Measurements from ENCODE around the gene RFTN2. TPM values are rescaled to one million over a fixed set of nuclear protein-coding genes. Genes with fewer than 3 reads are reported as not detected.
"Not testable (repeated sequence)": the region's sequence is repeated elsewhere in the genome, so short reads cannot be mapped to it uniquely, and the experiment has no call there.

RFTN2 gene
- polyA plus RNA-seq, 1 of the 3 experiments (the other 2 are of a cell fraction) = 0.05 TPM

DNA sequence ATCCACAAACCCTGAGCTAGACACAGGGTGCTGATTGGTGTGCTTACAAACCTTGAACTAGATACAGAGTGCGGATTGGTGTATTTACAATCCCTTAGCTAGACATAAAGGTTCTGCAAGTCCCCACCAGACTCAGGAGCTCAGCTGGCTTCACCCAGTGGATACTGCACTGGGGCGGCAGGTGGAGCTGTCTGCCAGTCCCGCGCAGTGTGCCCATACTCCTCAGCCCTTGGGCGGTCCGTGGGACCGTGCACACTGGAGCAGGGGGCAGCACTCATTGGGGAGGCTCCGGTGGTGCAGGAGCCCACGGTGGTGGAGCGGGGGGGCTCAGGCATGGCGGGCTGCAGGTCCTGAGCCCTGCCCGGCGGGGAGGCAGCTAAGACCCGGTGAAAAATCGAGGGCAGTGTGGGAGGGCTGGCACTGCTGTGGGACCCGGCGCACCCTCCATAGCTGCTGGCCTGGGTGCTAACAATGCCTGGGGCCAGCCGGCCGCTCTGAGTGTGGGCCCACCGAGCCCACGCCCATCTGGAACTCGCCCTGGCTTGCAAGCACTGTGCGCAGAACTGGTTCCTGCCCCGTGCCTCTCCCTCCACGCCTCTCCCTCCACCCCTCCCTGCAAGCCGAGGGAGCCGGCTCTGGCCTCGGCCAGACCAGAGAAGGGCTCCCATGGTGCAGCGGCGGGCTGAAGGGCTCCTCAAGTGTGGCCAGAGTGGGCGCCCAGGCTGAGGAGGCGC lies 83.9 kb downstream of the RFTN2 start:
- WGBS (ENCODE audit: low lambda C conversion rate) = 78% methylated on average over 19 of the region's 32 CpGs

DNA sequence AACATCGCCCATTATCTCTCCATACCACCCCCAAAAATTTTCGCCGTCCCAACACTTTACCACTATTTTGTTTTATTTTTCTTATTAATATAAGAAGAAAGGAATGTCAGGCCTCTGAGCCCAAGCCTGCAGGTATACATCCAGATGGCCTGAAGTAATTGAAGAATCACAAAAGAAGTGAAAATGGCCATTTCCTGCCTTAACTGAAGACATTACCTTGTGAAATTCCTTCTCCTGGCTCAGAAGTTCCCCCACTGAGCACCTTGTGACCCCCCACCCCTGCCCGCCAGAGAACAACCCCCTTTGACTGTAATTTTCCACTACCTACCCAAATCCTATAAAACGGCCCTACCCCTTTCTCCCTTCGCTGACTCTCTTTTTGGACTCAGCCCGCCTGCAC lies 88.1 kb downstream of the RFTN2 start:
- DNase-seq; H3F3A ChIP-seq (replicated peaks; ENCODE audit: insufficient read depth); H3K9me3 ChIP-seq; H3K9ac ChIP-seq; H3K4me3 ChIP-seq (ENCODE audit: low read depth in 2 of 2, low read length in 1 of 2); H3K4me1 ChIP-seq (ENCODE audit: control insufficient read depth in 1 of 2, insufficient read depth in 2 of 2, low read depth in 1 of 2, low read length in 1 of 2); POLR2A ChIA-PET; H3K9me2 ChIP-seq; H3K4me2 ChIP-seq; H2AFZ ChIP-seq (ENCODE audit: low read depth); H3K27me3 ChIP-seq (ENCODE audit: insufficient read depth); H3K36me3 ChIP-seq (replicated peaks in 1 of 2; ENCODE audit: control insufficient read depth in 1 of 2, insufficient read depth in 2 of 2, low read length in 1 of 2); H3K27ac ChIP-seq (ENCODE audit: low read depth in 2 of 2, low read length in 1 of 2); H3K79me2 ChIP-seq (ENCODE audit: insufficient read depth); H4K20me1 ChIP-seq (ENCODE audit: insufficient read depth): not testable (repeated sequence)
- CTCF ChIA-PET = interaction anchor here (0.7 kb wide), 1 partner anchor 616 kb away, joined by 3 read pairs; no protein-coding TSS in a partner anchor
- WGBS (ENCODE audit: low lambda C conversion rate) = 83% methylated on average over 7 of the region's 7 CpGs

More for the DNA sequence above, 83.9 kb downstream of the RFTN2 start:
- H3K4me2 ChIP-seq = no peak overlapping the region
- no peaks in the 10 kb centered on the region for H3K79me2 ChIP-seq (ENCODE audit: insufficient read depth)
- no peak overlapping the region for H2AFZ ChIP-seq (ENCODE audit: low read depth)
- TF ChIP-seq IRF3 (IDR thresholded peaks at IDR 0.05; ENCODE audit: low read depth, low read length) = no peak
- TF ChIP-seq FOSL2 (IDR thresholded peaks at IDR 0.05; ENCODE audit: borderline replicate concordance, low read depth) = no peak
- TF ChIP-seq FOXJ3 (CRISPR knock-in tag; IDR thresholded peaks at IDR 0.05) = no peak
- DNase-seq = no peak
- no peaks in the 10 kb centered on the region for H3K27me3 ChIP-seq (ENCODE audit: insufficient read depth)
- H3K9me3 ChIP-seq = no peaks in the 10 kb centered on the region
- ChIA-PET POLR2A (no interaction called here), CTCF (no interaction called here)
- H3K4me1 ChIP-seq (ENCODE audit: control insufficient read depth in 1 of 2, insufficient read depth in 2 of 2, low read depth in 1 of 2, low read length in 1 of 2) = no peaks in the 10 kb centered on the region
- no peak overlapping the region for H3K9ac ChIP-seq
- no peaks in the 10 kb centered on the region for H3K9me2 ChIP-seq
- no peaks in the 10 kb centered on the region for H3F3A ChIP-seq (replicated peaks; ENCODE audit: insufficient read depth)
- H3K36me3 ChIP-seq (replicated peaks in 1 of 2; ENCODE audit: control insufficient read depth in 1 of 2, insufficient read depth in 2 of 2, low read length in 1 of 2) = no peaks in the 10 kb centered on the region
- H3K4me3 ChIP-seq (ENCODE audit: low read depth in 2 of 2, low read length in 1 of 2) = no peak overlapping the region
- H4K20me1 ChIP-seq (ENCODE audit: insufficient read depth) = no peaks in the 10 kb centered on the region
- no peak overlapping the region for H3K27ac ChIP-seq (ENCODE audit: low read depth in 2 of 2, low read length in 1 of 2)

GRCh38 chr2:197580166-197580565 lies 95.2 kb downstream of the RFTN2 start:
- H3K9me2 ChIP-seq; H3F3A ChIP-seq (replicated peaks; ENCODE audit: insufficient read depth); H3K36me3 ChIP-seq (replicated peaks in 1 of 2; ENCODE audit: control insufficient read depth in 1 of 2, insufficient read depth in 2 of 2, low read length in 1 of 2); H3K4me2 ChIP-seq; POLR2A ChIA-PET; H3K9ac ChIP-seq; H3K27me3 ChIP-seq (ENCODE audit: insufficient read depth); DNase-seq; H2AFZ ChIP-seq (ENCODE audit: low read depth); H3K79me2 ChIP-seq (ENCODE audit: insufficient read depth); H3K27ac ChIP-seq (ENCODE audit: low read depth in 2 of 2, low read length in 1 of 2); CTCF ChIA-PET; H3K9me3 ChIP-seq; H3K4me1 ChIP-seq (ENCODE audit: control insufficient read depth in 1 of 2, insufficient read depth in 2 of 2, low read depth in 1 of 2, low read length in 1 of 2); H4K20me1 ChIP-seq (ENCODE audit: insufficient read depth); H3K4me3 ChIP-seq (ENCODE audit: low read depth in 2 of 2, low read length in 1 of 2): not testable (repeated sequence)
- WGBS (ENCODE audit: low lambda C conversion rate) = 64% methylated on average over 3 of the region's 3 CpGs

GRCh38 chr2:197578294-197578693 lies 97.1 kb downstream of the RFTN2 start:
- H3K79me2 ChIP-seq (ENCODE audit: insufficient read depth); H3F3A ChIP-seq (replicated peaks; ENCODE audit: insufficient read depth); H4K20me1 ChIP-seq (ENCODE audit: insufficient read depth); H2AFZ ChIP-seq (ENCODE audit: low read depth); H3K9me2 ChIP-seq; DNase-seq; H3K36me3 ChIP-seq (replicated peaks in 1 of 2; ENCODE audit: control insufficient read depth in 1 of 2, insufficient read depth in 2 of 2, low read length in 1 of 2); H3K27ac ChIP-seq (ENCODE audit: low read depth in 2 of 2, low read length in 1 of 2); H3K9me3 ChIP-seq; H3K4me2 ChIP-seq; POLR2A ChIA-PET; H3K4me1 ChIP-seq (ENCODE audit: control insufficient read depth in 1 of 2, insufficient read depth in 2 of 2, low read depth in 1 of 2, low read length in 1 of 2); H3K27me3 ChIP-seq (ENCODE audit: insufficient read depth); CTCF ChIA-PET; H3K4me3 ChIP-seq (ENCODE audit: low read depth in 2 of 2, low read length in 1 of 2); H3K9ac ChIP-seq: not testable (repeated sequence)
- 88% methylated on average over 2 of the region's 2 CpGs for WGBS (ENCODE audit: low lambda C conversion rate)

Measured in SK-N-SH (cell line).